D341Med (cell line): ENCODE data around the gene POU3F3.

Experiments used
- DNase-seq: peaks from one replicate; pipeline ENCODE4 v3.0.0; 2012; ENCODE audit warnings: low spot score

POU3F3 gene

GRCh38 chr2:104847586-104848160, 6.2 kb upstream of the POU3F3 start:
- no peak for DNase-seq

GRCh38 chr2:104848526-104848925, 5.4 kb upstream of the POU3F3 start:
- DNase-seq = no peak

GRCh38 chr2:104849101-104849500, 4.8 kb upstream of the POU3F3 start:
- no peak for DNase-seq

- no peak for DNase-seq
Observed at GRCh38 chr2:104849618-104850141, 4.2 kb upstream of the POU3F3 start.

GRCh38 chr2:104850361-104851290, 3.3 kb upstream of the POU3F3 start:
- no peak for DNase-seq

- no peak for DNase-seq
Observed at GRCh38 chr2:104851291-104852089, 2.4 kb upstream of the POU3F3 start.

- peak; percentile 56 for DNase-seq
Observed at GRCh38 chr2:104852090-104852666, 1.7 kb upstream of the POU3F3 start.

- no peak for DNase-seq
Observed at GRCh38 chr2:104854498-104855220, 744 bp downstream of the POU3F3 start.

- DNase-seq = no peak
Observed at GRCh38 chr2:104855221-104856085, 1.5 kb downstream of the POU3F3 start.

- no peak for DNase-seq
Observed at GRCh38 chr2:104856086-104856972, 2.4 kb downstream of the POU3F3 start.

- peak; percentile 43 for DNase-seq
Observed at GRCh38 chr2:104856973-104857261, 3.0 kb downstream of the POU3F3 start.

- DNase-seq = no peak
Observed at GRCh38 chr2:104857262-104858005, 3.5 kb downstream of the POU3F3 start.

GRCh38 chr2:104858006-104858978, 4.4 kb downstream of the POU3F3 start:
- no peak for DNase-seq

GRCh38 chr2:104859291-104859765, 5.4 kb downstream of the POU3F3 start:
- no peak for DNase-seq

- no peak for DNase-seq
Observed at GRCh38 chr2:104859766-104860450, 6.0 kb downstream of the POU3F3 start.

GRCh38 chr2:104860451-104860790, 6.5 kb downstream of the POU3F3 start:
- DNase-seq = no peak
